HG03097 (cell line): ENCODE measurements around the gene CCND1.

Experiments used
- ATAC-seq: cut with Tn5 transposase; IDR thresholded peaks from one replicate; pipeline ENCODE4 v1.9.1; 2021; ENCODE audit not compliant: unreplicated experiment, low FRiP score

The CCND1 gene

DNA sequence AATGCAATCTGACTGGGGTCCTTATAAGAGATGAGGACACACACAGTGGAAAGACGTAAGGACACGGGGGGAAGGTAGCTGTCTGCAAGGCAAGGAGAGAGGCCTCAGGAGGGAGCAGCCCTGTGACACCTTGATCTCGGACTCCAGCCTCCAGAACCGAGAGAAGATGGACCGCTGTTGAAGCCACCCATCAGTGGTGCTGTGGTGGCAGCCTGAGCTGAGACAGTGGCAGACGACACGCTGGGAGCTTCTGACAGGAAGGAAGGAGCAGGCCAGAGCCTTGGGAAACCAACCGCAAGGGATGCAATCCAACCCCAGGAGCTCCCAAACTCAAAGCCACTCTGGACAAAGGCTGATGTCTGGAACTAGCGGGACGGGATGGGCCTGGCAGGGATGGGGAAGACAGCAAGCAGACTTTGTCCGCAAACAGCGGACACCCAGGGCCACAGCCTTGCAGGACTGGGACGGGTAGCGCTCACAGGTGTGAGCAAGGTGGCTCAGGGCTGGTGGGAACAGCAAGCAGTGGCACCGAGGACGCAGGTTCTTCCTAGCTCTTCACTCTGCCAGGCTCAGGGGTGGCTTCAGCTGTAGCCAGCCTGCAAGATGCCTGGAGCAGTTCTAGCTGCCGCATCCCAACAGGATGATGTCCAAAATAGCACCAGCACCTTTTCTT is 23.3 kb downstream of the CCND1 start:
- ATAC-seq, result no peak

DNA sequence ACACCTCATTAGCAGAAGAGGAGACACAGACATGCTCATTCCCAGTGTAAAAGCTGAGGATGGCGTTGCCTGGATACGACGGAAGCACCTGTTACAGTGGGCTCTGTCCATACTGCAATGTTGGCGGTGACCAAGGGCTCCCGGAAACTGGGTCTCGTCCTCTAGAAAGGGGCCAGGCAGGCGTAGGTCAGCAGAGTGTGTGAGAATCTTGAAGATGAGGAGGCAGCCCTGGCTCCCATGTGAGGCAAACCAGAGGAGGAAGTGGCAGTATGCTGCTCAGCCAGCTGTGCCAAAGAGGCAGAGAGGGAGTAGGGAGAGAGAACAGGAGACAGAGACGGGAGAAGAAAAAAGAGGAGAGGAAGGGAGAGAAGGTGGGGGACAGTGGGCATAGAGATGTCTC is 23.9 kb downstream of the CCND1 start:
- ATAC-seq, result no peak

DNA sequence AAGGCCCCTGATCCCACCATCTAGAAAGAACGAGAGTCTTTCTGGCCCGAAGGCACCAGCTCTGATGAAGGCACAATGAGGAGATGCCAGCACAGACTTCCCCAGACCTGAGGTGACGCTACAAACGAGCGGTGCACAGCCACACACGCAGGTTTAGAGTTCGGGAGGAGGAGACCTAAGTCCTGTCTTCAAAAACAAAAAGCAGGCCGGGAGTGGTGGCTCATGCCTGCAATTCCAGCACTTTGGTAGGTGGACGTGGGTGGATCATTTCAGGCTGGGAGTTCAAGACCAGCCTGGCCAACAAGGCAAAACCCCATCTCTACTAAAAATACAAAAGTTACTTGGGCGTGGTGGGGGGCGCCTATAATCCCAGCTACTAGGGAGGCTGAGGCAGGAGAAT is 24.7 kb downstream of the CCND1 start:
- no peak for ATAC-seq

DNA sequence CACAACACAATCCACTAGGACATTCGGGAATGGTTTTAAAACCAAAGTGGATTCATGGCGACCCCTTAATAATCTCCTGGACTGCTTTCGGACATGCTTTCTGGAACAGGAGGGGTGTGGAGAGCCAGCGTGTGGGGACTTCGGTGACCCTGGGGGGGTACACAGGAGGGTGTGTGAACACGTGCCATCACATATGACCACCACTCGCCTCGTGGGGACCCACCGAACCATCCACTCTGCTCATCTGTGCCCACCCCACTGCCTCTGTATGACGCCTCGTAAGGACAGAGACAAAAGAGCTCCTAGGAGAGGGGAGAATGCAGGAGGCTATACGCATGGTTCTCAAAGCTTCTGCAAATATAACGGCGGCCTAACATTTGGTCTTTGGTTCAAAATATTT is 25.3 kb downstream of the CCND1 start:
- no peak for ATAC-seq

DNA sequence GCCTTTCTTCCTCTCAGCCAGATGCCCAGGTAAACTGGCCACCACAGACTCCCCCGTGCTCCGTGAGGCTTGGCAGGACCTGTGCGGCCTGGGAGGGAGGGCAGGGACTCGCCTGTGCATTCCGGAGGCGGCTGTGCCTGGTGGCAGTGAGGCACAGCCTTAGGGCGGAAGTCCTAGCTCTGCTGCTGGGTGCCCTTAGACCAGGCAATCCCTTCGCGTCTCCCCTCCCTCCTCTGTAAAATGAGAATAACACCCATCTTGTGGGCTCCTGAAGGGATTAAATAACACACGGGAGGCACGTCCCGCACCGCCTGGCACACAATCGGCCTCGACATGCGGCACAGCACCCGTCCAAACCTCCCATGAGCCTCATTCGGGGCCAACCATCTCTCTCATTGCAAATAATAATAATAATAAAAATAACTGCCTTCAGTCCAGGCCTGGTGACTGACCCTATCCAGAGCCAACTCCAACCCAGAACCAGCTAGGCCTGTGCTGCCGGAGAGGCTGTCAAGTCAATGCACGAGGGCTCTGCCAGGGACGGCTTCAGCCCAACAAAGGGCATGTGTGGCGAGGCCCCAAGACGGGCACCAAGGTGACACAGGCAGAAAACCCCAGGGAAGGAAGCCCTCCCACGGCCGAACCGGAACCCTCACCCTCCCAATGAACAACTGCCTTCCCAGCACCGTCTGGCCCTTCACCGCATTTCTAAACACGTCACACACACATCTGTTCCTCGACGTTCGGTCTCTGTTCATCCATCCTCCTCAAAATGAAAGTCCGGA is 26.0 kb downstream of the CCND1 start:
- no peak for ATAC-seq

DNA sequence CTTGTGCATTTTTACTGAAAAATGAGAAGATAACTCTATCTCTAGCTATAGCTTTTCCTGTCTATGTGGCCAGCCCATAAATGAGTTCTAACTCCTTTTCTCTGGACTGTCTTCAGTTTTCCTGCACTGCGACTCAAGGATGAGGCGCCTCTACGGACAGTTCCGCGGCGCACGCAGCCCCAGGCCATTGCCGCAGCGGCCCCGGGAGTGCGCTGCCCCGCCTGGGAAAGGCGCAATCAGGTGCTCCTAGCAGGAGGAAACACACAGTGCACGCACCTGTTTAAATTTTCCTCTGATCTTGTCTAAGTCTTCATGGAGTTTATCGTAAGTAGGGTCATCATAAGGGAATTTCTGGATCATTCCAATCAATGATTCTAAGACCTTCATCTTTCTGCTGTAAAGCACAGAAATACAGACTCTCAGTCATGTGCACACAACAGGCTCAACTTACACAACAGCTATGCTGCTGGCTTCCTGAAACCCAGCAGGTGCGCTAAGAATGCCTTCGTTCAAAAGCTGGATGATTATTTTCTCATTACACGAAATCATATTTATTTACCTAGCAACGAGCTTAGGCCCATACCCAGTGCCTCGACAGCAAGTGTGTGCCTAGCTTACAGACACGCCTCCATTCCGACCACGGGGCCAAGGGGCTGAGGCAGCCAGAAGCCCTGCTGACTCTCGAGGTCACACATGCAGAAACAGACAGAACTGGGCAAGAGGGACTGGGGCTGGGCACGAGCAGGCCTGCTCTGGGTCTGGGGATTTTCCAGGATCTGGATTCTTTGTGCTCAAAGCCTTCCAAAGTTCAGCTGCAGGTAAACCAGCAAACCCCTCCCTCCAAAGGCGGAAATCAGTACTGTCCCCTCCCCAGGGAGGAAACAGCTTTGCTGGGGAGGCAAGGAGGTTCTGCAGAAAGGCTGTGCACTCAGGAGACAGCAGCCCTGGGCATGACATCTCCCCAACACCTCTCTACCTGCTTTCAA is 27.0 kb downstream of the CCND1 start:
- ATAC-seq, result no peak

DNA sequence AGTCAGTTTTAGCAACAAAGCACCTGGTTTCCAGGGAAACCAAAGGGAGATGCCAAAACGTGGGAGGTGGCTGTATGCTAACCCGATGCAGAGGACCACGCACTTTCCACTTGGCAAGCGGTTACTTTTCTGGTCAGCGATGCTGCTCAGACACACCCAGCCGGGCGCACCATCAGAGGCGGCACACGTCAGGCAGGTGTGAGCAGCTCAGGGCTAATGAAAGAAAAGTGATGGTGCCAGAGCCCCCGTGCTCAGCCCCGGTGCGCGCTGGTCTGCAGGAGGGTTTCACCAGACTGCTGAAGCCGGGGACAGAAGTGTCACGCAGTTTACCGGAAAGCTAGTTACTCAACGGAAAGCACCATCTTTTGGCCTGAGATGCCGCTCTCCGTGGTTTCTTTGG is 28.5 kb downstream of the CCND1 start:
- no peak for ATAC-seq

DNA sequence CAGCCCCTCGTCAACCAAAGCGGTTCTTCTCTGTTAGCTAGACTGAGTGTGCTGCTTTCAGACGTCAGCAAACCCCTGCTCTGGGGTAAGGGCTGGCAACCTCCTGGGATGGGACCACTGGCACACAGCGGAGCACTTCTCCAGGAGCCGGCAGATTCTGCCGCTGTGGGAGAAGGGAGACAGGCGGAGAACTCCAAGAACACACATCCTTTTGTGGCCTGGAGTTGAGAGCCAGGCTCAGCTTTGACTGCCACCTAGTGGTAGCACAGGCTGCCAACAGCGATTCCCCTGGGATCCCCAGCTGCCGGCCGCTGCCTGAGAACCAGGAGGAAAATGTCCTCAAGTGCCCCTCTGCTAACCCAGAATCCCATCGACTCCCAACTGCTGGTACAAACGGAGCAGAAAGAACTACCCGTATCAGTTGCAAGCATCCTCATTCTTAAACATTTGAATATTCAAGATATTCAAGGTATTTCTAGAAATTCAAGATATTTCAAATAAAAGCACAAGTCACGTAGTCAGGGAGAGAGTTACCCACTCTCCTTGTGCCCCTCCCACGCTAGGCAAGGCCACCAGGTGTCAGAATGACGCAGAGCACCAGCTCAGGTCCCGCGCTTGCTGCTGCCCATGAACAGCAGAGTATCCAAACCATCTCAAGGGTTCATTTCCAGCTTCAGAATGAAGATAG is 29.3 kb downstream of the CCND1 start:
- no peak for ATAC-seq

DNA sequence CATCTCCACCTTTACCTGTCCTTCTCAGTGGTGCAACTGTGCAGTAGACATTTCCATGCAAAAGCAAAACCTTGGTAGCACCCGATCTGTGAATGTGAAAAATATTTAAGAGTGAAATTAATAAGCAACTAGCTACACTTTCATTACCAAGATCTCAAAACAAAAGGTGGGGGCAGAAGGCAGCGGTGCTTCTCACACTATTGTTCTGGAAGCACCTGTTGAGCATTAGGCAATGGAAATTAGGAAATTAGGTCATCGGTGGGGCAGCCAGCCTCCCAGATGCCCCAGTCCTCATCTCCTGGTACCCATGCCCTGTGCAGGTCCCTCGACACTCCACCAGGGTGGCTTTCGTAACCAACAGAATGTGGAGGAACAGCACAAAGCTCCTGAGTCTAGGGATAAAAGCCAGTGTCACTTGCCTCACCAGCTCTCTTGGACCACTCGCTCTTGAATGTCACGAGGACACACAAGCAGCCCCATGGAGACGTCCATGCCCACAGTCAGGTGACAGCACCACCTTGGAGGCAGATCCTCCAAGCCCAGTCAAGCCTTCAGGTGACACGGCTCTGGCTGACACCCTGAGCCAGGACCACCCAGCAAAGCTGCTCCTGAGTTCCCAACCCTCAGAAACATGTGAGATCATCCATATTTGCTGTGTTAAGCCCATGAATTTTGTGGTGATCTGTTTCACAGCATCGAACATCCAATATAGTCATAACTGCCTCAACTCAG is 30.9 kb downstream of the CCND1 start:
- no peak for ATAC-seq

DNA sequence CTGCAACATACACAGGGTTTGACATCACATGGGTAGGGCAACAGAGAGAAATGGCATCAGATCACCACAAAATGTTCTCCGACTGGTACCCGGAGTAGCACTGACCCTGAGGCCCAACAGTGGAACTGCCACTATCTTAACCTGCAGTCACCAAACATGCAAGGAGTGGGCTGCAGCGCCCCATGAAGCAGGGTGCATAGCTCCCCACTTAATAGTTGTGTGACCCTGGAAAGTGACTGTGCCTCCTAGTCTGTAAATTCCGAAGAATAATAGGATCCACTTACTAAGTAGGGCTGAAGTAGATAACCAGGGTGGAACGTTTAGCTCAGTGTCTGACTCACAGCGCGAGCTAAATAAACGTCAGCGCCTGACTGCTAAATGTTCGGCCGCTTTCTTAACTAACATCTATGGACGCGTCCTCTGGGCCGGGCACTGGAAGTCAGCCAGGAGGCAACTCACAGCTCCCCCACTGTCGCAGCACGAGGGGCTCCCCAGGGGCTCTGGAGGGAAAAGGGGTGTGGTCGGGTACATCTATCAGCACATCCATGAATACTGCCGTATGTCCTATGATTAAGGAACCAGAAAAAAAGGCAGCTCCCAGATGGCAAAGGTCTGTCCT is 33.4 kb downstream of the CCND1 start:
- no peak for ATAC-seq

DNA sequence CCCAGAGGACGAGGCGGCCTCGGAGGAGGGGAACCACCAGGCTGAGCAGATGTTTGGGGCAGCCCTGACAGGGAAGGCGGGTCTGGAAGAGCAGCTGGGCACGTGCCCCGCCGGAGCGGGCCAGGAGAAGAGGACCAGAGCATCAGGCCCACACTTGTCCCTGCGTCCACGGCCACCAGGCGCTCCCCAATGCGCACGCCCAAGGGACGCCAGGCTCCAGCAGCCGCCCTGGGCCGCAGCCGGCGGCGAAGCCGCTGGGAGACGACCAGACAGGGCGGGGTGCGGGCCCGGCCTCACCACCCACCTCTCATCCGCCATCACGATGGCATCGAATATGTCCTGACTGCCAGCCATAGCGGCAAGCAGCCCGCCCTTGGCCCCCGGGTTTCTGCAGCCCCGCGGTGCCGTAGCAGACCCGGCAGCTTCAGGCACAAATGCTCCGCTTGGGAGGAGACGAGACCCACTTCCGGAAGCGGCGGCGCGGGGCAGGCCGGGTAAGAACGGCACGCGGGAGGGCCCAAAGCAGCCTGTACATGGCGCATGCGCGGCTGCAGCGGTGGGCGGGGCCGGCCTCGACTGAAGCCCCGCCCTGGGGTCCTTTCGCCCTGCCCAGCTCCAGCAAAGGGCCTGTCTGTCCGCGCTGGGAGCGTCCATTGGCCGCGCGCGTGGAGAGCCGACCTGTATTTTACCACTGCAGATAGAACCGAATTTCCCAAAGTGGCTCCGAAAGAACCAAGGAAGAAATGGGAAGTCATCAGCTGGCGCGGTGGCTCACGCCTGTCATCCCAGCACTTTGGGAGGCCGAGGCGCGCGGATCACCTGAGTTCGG is 34.1 kb downstream of the CCND1 start, which contains the start of gene LTO1:
LTO1 (minus strand) TSS at position 468 of the 829 bp plus-strand sequence; CDS start at position 354, 114 bp downstream.
- ATAC-seq, result peak; percentile 84

DNA sequence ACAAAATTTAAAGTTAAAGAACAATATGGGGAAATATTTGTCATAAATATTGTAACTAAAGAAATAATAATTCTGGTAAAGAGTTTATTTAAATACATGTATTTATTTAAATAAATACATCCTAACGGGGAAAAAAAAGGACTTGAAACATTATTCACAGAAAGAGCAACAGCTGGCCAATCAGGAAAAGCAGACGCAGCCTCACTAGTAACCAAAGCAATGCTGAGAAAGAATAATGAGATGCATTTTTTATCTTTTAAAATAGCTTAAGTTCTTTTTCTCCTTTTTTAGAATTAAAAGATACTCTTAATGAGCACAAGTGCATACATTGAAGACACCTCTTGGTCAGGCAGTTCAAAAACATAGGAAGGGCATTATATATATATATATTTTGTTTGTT is 36.8 kb downstream of the CCND1 start:
- ATAC-seq, result no peak

DNA sequence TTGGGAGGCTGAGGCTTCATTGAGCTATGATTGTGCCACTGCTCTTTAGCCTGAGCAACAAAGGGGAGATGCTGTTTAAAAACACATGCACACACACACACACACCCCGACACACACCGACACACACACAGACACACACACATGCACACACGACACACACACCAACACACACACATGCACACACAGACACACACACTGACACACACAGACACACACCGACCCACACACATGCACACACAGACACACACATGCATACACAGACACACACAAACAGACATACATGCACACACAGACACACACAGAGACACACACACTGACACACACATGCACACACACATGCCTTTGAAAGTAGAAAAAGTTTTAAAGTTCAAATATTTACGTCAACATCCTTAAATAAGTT is 39.7 kb downstream of the CCND1 start:
- ATAC-seq, result no peak

DNA sequence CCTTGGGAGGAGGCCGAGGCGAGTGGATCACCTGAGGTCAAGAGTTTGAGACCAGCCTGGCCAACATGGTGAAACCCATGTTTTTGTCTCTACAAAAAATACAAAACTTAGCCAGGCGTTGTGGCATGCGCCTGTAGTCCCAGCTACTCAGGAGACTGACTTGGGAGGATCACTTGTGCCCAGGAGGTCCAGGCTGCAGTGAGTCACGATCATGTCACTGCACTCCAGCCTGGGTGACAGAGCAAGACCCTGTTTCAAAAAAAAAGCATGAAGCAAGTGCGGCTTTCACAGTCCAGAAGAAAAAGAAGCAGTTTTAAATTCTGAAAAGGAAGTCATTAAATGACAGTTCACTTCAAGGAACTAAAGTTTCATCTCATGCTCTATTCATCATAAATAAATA is 41.3 kb downstream of the CCND1 start:
- ATAC-seq, result no peak

DNA sequence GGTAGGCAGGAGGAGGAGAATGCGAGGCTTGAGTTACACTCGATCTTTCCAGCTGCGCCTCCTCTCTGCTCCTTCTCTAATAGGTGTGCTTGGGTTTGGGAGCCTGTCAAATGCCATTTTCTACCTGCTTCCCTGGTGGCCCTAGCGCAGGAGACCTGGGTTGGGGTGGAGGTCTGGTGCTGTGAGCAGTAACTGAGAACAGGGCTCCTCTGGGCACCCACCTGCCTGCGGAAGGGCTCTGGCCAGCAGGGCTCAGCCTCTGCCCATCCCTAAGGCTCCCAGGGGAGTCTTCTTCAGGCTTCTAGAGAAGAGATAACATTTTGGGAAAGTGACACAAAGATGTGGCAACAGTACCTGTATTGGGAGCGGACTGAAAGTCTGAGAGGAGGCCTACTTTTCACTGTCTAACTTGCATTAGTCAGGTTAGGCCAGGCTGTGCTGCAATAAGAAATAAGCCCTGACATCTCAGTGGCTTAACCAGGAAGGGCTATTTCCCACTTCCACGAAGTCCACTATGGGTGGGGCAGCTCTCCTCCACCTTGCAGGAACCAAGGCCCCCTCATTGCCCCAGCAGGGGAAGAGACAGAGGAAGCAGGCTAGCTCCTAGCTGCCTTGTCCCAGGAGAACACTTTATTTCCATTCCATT is 41.8 kb downstream of the CCND1 start:
- ATAC-seq, result no peak

DNA sequence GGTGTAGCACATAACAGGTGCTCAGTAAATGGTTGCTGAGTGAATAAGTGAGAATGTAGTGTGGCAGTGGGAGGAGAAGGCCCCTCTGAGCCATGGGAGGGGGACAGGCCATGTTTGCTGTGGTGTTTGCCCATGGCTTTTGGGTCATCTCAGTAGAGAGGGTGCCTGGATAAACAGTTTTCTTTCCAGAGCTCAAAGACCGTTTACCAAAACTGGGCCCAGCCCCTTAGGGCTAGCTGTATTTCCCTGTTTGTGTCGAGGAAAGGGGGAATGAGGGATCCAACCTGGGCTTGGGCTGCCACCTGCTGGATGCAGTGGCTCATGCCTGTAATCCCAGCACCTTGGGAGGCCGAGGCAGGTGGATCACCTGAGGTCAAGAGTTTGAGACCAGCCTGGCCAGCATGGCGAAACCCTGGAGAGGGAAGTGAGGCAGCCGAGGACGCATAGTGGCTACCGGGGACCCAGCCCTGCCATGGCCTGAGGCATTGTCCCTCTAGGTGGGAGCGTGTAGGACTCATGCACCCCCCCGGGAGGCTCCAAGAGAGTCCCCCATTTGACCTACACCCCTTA is 42.9 kb downstream of the CCND1 start:
- ATAC-seq, result no peak

DNA sequence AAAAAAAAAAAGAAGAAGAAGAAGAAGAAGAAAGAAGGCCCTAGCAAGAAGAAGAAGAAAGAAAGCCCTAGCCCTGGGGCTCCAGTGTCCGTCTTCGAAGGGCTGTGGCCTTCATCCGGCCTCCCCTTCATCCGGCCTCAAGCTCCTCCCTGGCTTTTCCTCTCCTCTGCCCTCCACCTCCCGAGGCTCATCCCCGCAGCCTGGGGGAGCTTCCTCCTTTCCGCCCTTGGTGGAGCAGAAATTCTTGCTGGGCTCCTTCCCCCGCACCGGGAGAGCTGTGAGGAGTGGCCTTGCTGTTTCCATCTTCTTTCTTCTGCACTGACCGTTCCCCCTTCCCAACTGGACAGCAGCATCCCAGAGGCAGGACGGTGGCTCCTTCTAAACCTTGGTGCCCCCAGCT is 43.7 kb downstream of the CCND1 start:
- ATAC-seq, result no peak

DNA sequence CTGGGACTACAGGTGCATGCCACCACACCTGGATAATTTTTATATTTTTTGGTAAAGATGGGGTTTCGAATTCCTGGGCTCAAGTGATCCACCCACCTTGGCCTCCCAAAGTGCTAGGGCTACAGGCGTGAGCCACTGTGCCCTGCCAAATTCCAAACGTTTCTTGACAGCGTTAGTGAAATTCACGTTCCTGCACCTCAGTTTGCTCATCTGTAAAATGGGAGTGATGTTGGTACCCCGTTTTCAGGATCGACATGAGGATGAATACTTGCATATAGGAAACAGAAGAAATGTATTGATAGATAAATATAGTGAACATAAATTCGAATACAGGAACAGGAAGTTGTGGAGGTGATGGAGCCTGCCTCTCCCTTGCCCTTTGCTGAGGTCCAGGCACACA is 44.4 kb downstream of the CCND1 start:
- no peak for ATAC-seq
